Tibial nerve (tissue), 3 donors: ENCODE data around the gene MECP2.

ENCODE experiments used
- POLR2A ChIP-seq, 2 donors: fragments of 450-650 bp; IDR thresholded peaks; one replicate each; pipeline ENCODE4 v1.6.1; 2017; ENCODE audit warnings: antibody characterized with exemption in 2 of 2, mild to moderate bottlenecking in 2 of 2, moderate library complexity in 2 of 2
- TF ChIP-seq, protein P1 (sequence below), 5 experiments: fragments of 200-600 bp in 3 of 5; fragments of 450-650 bp in 2 of 5; sonication (generic) in 3 of 5; IDR thresholded peaks; one replicate each; pipeline ENCODE4 v1.5.1; 2016 to 2019; ENCODE audit warnings: antibody characterized with exemption in 5 of 5, mild to moderate bottlenecking in 3 of 5, moderate library complexity in 2 of 5

DNA sequence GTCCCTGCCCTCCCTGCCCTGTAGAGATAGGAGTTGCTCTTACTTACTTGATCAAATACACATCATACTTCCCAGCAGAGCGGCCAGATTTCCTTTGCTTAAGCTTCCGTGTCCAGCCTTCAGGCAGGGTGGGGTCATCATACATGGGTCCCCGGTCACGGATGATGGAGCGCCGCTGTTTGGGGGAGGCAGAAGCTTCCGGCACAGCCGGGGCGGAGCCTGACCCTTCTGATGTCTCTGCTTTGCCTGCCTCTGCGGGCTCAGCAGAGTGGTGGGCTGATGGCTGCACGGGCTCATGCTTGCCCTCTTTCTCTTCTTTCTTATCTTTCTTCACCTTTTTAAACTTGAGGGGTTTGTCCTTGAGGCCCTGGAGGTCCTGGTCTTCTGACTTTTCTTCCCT, 65.4 kb downstream of the MECP2 start:
- TF ChIP-seq, protein P1, sequence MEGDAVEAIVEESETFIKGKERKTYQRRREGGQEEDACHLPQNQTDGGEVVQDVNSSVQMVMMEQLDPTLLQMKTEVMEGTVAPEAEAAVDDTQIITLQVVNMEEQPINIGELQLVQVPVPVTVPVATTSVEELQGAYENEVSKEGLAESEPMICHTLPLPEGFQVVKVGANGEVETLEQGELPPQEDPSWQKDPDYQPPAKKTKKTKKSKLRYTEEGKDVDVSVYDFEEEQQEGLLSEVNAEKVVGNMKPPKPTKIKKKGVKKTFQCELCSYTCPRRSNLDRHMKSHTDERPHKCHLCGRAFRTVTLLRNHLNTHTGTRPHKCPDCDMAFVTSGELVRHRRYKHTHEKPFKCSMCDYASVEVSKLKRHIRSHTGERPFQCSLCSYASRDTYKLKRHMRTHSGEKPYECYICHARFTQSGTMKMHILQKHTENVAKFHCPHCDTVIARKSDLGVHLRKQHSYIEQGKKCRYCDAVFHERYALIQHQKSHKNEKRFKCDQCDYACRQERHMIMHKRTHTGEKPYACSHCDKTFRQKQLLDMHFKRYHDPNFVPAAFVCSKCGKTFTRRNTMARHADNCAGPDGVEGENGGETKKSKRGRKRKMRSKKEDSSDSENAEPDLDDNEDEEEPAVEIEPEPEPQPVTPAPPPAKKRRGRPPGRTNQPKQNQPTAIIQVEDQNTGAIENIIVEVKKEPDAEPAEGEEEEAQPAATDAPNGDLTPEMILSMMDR (IDR thresholded peaks at IDR 0.05), result no peak
- TF ChIP-seq POLR2A (IDR thresholded peaks at IDR 0.05), result no peak
